ENCODE measurements around the gene MED25. TPM values are rescaled to one million over a fixed set of nuclear protein-coding genes. Genes with fewer than 3 reads are reported as not detected.

MED25 gene
- total RNA-seq, 5 donors from 2014 or later (not counting 1 experiment from before 2014, with no cell fraction given): 46.0 to 64.1 (median 57.6) TPM

DNA sequence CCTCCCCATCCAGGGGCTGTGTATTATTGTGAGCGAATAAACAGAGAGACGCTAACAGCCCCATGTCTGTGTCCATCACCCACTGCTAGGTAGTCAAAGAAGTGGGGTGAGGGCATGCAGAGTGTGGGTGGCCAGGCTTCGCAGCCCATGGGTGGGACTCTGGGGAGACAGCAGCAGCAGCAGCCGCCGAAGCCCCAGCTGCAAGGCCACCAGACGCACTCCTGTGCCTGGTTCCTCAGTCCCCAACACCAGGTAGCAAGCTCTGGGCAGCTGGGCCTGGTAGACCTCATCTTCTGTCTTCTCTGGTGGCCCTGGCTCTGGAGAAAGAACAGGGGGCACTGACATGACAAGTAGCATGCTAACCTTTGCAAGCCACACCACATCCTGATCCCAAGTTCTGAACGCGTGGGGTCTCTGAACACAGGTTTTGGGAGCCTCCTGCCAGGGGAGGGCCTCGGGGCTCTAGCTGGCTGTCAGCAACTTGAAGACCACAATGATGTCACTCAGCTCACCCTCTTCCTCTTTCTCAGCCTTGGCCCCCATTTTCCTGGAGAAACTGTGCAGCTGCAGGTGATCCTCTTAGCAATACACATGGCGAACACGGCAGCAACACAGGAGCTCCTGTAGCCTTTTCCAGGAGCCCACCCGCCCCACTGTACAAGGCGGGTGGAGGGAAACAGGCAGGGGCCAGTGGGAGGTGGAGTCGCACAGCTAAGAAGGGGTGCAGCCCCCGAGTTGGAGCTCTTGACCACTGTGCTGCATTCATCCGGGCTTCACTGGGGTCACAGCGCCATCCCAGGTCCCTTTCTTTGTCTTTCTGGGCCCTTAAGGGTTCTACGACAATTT is 10.8 kb upstream of the MED25 start:
- Mint-ChIP-seq H3K27me3 (no peaks in the 10 kb centered on the region), H3K4me3 (peak overlapping the region in 1 of 3 donors; percentile 73), H3K9me3 (no peaks in the 10 kb centered on the region), H3K27ac (peak overlapping the region; percentile 43 to 71), H3K36me3 (peaks cover 17% of the 10 kb centered on the region), H3K4me1 (peaks cover 19 to 31% (median 21%) of the 10 kb centered on the region in 3 donors)
- ChIA-PET POLR2A (no interaction called here), CTCF (interaction anchor here in 1 of 2 donors (0.5 kb wide), 1 partner anchor 1158 kb away, joined by 4 read pairs; no protein-coding TSS in a partner anchor)
- Histone ChIP-seq H3K4me3 (ENCODE audit: control insufficient read depth in 1 of 2, extremely low read depth in 1 of 2, low read length in 1 of 2) (no peak overlapping the region), H3K27ac (ENCODE audit: low read length) (no peak overlapping the region), H3K4me1 (ENCODE audit: control insufficient read depth in 1 of 2, extremely low read depth in 1 of 2, insufficient read depth in 2 of 2, low read length in 2 of 2) (peaks cover 0 to 22% of the 10 kb centered on the region in 2 experiments), H3K27me3 (replicated peaks in 1 of 2; ENCODE audit: control insufficient read depth in 2 of 2, extremely low read depth in 1 of 2, insufficient read depth in 2 of 2, low read length in 1 of 2) (peaks cover 0 to 5% of the 10 kb centered on the region in 2 experiments), H3K9me3 (no peaks in the 10 kb centered on the region), H3K36me3 (ENCODE audit: control insufficient read depth in 2 of 2, extremely low read depth in 1 of 2, insufficient read depth in 1 of 2, low read length in 1 of 2) (peaks cover 3 to 18% of the 10 kb centered on the region in 2 donors)
- peak in 4 of 35 experiments; percentile 3 to 38 (median 15) for DNase-seq
- no peak for ATAC-seq (replicated peaks in 1 of 4)
- WGBS (ENCODE audit: insufficient coverage): 67% methylated on average over 12 of the region's 18 CpGs

- Histone ChIP-seq H3K9me3 (no peaks in the 10 kb centered on the region), H3K27me3 (replicated peaks in 1 of 2; ENCODE audit: control insufficient read depth in 2 of 2, extremely low read depth in 1 of 2, insufficient read depth in 2 of 2, low read length in 1 of 2) (peaks cover 0 to 5% of the 10 kb centered on the region in 2 experiments), H3K27ac (ENCODE audit: low read length) (peak overlapping the region; percentile 7), H3K4me3 (ENCODE audit: control insufficient read depth in 1 of 2, extremely low read depth in 1 of 2, low read length in 1 of 2) (no peak overlapping the region), H3K4me1 (ENCODE audit: control insufficient read depth in 1 of 2, extremely low read depth in 1 of 2, insufficient read depth in 2 of 2, low read length in 2 of 2) (peaks cover 0 to 30% of the 10 kb centered on the region in 2 experiments), H3K36me3 (ENCODE audit: control insufficient read depth in 2 of 2, extremely low read depth in 1 of 2, insufficient read depth in 1 of 2, low read length in 1 of 2) (peaks cover 3 to 10% of the 10 kb centered on the region in 2 donors)
- Mint-ChIP-seq H3K4me1 (peaks cover 27 to 39% (median 29%) of the 10 kb centered on the region in 3 donors), H3K4me3 (peak overlapping the region; percentile 71 to 90 (median 73)), H3K36me3 (peaks cover 11% of the 10 kb centered on the region), H3K9me3 (no peaks in the 10 kb centered on the region), H3K27ac (peak overlapping the region; percentile 49 to 71), H3K27me3 (no peaks in the 10 kb centered on the region)
- DNase-seq (no peak), ATAC-seq (replicated peaks in 1 of 4) (no peak)
- POLR2A ChIA-PET: no interaction called here
- CTCF ChIA-PET: no interaction called here
- no CpG with 5 or more reads among the region's 20 CpGs for WGBS (ENCODE audit: insufficient coverage)
These were observed 10.0 kb upstream of the MED25 start for GRCh38 chr19:49807904-49808675.

DNA sequence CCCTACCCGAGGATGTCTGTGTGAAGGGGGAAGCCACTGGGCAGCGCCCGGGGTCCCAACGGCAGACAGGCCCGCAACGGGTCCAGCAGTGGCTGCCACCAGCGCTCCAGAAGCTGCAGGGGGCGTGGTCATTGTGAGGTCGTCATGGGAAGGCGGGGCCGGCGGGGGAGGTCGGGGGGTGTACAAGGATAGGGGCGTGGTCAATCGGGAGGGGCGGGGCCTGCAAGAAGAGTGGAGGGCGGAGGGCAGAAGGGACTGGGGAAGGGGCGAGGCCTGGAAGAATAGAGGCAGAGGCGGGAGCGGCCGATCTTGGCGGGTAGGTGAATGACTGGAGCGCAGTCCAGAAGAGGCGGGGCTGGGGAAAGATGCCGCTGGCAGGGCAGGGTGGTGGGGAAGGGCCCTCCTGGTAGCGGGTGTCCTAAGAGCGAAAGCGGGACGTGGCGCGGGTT is 9.4 kb upstream of the MED25 start:
- Mint-ChIP-seq H3K36me3 (peaks cover 5% of the 10 kb centered on the region), H3K27ac (peak overlapping the region; percentile 55 to 68), H3K9me3 (no peaks in the 10 kb centered on the region), H3K4me3 (peak overlapping the region; percentile 73 to 90 (median 85)), H3K4me1 (peaks cover 32 to 46% (median 34%) of the 10 kb centered on the region in 3 donors), H3K27me3 (no peaks in the 10 kb centered on the region)
- WGBS (ENCODE audit: insufficient coverage): 39% methylated on average over 19 of the region's 31 CpGs
- DNase-seq (peak; percentile 56 to 89 (median 80)), ATAC-seq (replicated peaks in 1 of 4) (peak; percentile 30 to 53 (median 44))
- CTCF ChIA-PET: no interaction called here
- H3K9me3 ChIP-seq: no peaks in the 10 kb centered on the region
- POLR2A ChIA-PET: no interaction called here
- H3K27ac ChIP-seq (ENCODE audit: low read length): peak overlapping the region; percentile 61
- H3K36me3 ChIP-seq (ENCODE audit: control insufficient read depth in 2 of 2, extremely low read depth in 1 of 2, insufficient read depth in 1 of 2, low read length in 1 of 2): peaks cover 3% of the 10 kb centered on the region in 2 donors
- peak overlapping the region; percentile 61 to 71 for H3K4me3 ChIP-seq (ENCODE audit: control insufficient read depth in 1 of 2, extremely low read depth in 1 of 2, low read length in 1 of 2)
- H3K4me1 ChIP-seq (ENCODE audit: control insufficient read depth in 1 of 2, extremely low read depth in 1 of 2, insufficient read depth in 2 of 2, low read length in 2 of 2): peaks cover 0 to 35% of the 10 kb centered on the region in 2 experiments
- peaks cover 0 to 5% of the 10 kb centered on the region in 2 experiments for H3K27me3 ChIP-seq (replicated peaks in 1 of 2; ENCODE audit: control insufficient read depth in 2 of 2, extremely low read depth in 1 of 2, insufficient read depth in 2 of 2, low read length in 1 of 2)

GRCh38 chr19:49809160-49809940 is 8.7 kb upstream of the MED25 start:
- ChIA-PET CTCF (interaction anchor here in 1 of 2 donors (0.5 kb wide), 1 partner anchor 1223 kb away, joined by 4 read pairs; no protein-coding TSS in a partner anchor), POLR2A (no interaction called here)
- ATAC-seq (replicated peaks in 1 of 4) (peak; percentile 31 to 45 (median 37)), DNase-seq (peak in 27 of 35 experiments; percentile 11 to 57 (median 39))
- peak overlapping the region; percentile 55 to 76 for H3K27ac Mint-ChIP-seq
- peak overlapping the region; percentile 73 to 90 (median 85) for H3K4me3 Mint-ChIP-seq
- Histone ChIP-seq H3K36me3 (ENCODE audit: control insufficient read depth in 2 of 2, extremely low read depth in 1 of 2, insufficient read depth in 1 of 2, low read length in 1 of 2) (peaks cover 3% of the 10 kb centered on the region in 2 donors), H3K4me3 (ENCODE audit: control insufficient read depth in 1 of 2, extremely low read depth in 1 of 2, low read length in 1 of 2) (peak overlapping the region; percentile 61 to 71), H3K9me3 (no peaks in the 10 kb centered on the region), H3K4me1 (ENCODE audit: control insufficient read depth in 1 of 2, extremely low read depth in 1 of 2, insufficient read depth in 2 of 2, low read length in 2 of 2) (peaks cover 0 to 35% of the 10 kb centered on the region in 2 experiments), H3K27me3 (replicated peaks in 1 of 2; ENCODE audit: control insufficient read depth in 2 of 2, extremely low read depth in 1 of 2, insufficient read depth in 2 of 2, low read length in 1 of 2) (peaks cover 0 to 5% of the 10 kb centered on the region in 2 experiments), H3K27ac (ENCODE audit: low read length) (peak overlapping the region; percentile 61)
- H3K36me3 Mint-ChIP-seq: peaks cover 4% of the 10 kb centered on the region
- 23% methylated on average over 45 of the region's 50 CpGs for WGBS (ENCODE audit: insufficient coverage)
- H3K9me3 Mint-ChIP-seq: no peaks in the 10 kb centered on the region
- H3K4me1 Mint-ChIP-seq: peaks cover 37 to 50% (median 38%) of the 10 kb centered on the region in 3 donors
- H3K27me3 Mint-ChIP-seq: no peaks in the 10 kb centered on the region

GRCh38 chr19:49809941-49810389 is 8.1 kb upstream of the MED25 start:
- H3K4me1 Mint-ChIP-seq: peaks cover 40 to 56% (median 43%) of the 10 kb centered on the region in 3 donors
- Histone ChIP-seq H3K36me3 (ENCODE audit: control insufficient read depth in 2 of 2, extremely low read depth in 1 of 2, insufficient read depth in 1 of 2, low read length in 1 of 2) (peaks cover 0 to 1% of the 10 kb centered on the region in 2 donors), H3K9me3 (no peaks in the 10 kb centered on the region), H3K4me1 (ENCODE audit: control insufficient read depth in 1 of 2, extremely low read depth in 1 of 2, insufficient read depth in 2 of 2, low read length in 2 of 2) (peaks cover 0 to 35% of the 10 kb centered on the region in 2 experiments), H3K27ac (ENCODE audit: low read length) (peak overlapping the region; percentile 61), H3K27me3 (replicated peaks in 1 of 2; ENCODE audit: control insufficient read depth in 2 of 2, extremely low read depth in 1 of 2, insufficient read depth in 2 of 2, low read length in 1 of 2) (peaks cover 0 to 5% of the 10 kb centered on the region in 2 experiments), H3K4me3 (ENCODE audit: control insufficient read depth in 1 of 2, extremely low read depth in 1 of 2, low read length in 1 of 2) (peak overlapping the region in 1 of 2 donors; percentile 61)
- peak overlapping the region; percentile 48 to 76 for H3K27ac Mint-ChIP-seq
- H3K36me3 Mint-ChIP-seq: peaks cover 4% of the 10 kb centered on the region
- ATAC-seq (replicated peaks in 1 of 4) (no peak), DNase-seq (no peak)
- H3K9me3 Mint-ChIP-seq: no peaks in the 10 kb centered on the region
- ChIA-PET POLR2A (no interaction called here), CTCF (interaction anchor here in 1 of 2 donors (0.5 to 0.6 kb wide), 2 partner anchors 338 to 1224 kb away, joined by 3 to 4 read pairs; no protein-coding TSS in a partner anchor)
- WGBS (ENCODE audit: insufficient coverage): 93% methylated on average over 5 of the region's 5 CpGs
- H3K27me3 Mint-ChIP-seq: no peaks in the 10 kb centered on the region
- H3K4me3 Mint-ChIP-seq: peak overlapping the region; percentile 72 to 90 (median 73)

Data from T-cell (primary cell).